ENCODE measurements around the gene NT5C3B.
A peak's percentile ranks its signal among the peaks of the same experiment; 100 is the strongest.
"Not testable (repeated sequence)": the region's sequence is repeated elsewhere in the genome, so short reads cannot be mapped to it uniquely, and the experiment has no call there.

NT5C3B gene

DNA sequence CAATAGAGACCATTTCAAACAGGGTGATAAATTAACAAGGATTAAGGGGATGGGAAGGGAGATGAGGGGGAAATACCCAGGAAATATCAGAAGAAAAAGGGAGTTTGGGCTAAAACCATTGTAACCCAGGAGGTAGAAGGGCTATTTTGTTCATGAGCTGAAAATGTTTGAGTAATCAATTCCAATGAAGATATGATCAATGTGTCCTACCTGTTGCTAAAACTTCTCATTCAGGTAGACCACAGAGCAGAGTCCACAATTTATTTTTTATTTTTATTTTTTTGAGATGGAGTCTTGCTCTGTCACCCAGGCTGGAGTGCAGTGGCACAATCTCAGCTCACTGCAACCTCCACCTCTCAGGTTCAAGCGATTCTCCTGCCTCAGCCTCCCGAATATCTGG is 3.4 kb upstream of the NT5C3B start:
- not testable (repeated sequence) for DNase-seq (ENCODE audit: low spot score)

DNA sequence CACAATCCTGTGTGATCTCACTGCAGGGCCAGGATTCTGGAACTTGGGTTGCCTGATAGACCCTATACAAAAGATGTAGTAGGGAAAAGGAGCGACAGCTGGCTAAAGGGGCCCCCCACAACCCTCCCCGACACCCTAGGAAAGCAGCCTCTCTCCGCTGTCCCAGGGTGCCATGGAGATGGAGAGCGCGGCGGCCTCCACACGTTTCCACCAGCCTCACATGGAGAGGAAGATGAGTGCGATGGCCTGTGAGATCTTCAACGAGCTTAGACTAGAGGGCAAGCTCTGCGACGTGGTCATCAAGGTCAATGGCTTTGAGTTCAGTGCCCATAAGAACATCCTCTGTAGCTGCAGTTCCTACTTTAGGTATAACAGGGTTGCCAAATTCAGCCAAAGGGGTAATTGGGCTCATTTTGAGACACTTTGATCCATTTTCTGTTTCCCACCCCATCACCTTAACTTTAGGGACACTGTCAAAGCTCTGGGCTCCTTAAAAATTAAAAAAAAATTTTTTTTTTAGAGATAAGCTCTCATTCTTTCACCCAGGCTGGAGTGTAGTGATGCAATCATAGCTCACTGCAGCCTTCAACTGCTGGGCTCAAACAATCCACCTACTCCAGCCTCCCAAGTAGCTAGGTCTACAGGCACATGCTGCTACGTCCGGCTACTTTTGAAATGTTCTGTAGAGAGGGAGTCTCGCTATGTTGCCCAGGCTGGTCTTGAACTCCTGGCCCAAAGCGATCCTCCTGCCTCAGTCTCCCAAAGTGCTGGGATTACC is 1.9 kb upstream of the NT5C3B start, which contains the start of gene KLHL10:
Gene KLHL10 (plus strand): TSS at position 65 of the 778 bp plus-strand sequence. CDS start 108 bp downstream, at position 173.
- no peak for DNase-seq (ENCODE audit: low spot score)

DNA sequence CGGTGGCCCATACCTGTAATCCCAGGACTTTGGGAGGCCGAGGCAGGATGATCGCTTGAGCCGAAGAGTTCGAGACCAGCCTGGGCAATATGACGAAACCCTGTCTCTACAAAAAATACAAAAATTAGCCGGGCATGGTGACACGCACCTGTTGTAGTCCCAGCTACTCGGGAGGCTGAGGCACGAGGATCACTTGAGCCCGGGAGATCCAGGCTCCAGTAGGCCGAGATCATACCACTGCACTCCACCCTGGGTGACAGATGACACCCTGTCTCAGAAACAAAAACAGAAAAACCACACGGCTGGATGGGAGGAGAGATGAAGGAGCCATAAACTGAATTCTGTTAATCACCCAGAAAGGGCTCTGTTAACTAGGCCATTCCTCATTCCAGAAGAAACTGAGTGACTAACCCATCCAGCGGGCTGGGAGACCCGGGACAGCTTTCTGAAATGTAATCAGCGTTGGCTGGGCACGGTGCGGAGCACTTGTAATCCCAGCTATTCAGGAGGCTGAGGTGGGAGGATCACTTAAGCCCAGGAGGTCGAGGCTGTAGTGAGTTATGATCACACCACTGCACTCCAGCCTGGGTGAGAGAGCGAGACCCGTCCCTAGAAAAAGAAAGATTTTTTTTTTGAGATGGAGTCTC is 641 bp upstream of the NT5C3B start:
- no peak for DNase-seq (ENCODE audit: low spot score)

DNA sequence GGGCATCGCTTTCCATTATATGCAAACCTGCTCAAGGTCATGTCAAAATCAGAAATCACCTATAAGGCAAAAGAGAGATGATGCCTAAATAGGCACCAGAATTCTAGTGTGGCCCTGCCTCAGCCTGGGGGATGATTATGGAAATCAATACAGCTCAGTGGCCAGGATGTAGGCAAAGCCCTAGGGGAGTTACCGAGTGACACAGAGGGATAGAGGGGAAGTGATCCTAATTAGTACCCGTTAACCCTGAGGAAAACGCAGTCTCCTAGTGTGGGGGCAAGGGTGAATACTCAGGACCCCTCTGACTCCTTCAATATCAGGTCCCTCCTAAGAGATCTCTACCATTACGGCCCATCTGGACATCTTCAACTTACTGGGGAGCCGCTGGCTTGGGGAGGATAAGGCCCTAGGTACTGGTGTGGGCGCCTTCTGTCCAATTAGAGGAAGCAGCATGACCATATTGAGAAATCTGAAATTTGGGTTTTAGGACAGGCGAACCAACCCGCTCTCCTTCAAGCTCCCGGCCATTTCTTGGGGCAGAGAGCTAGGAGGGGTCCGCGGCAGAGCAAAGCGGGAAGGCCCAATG is 725 bp downstream of the NT5C3B start:
- peak; percentile 49 for DNase-seq (ENCODE audit: low spot score)

- not testable (repeated sequence) for DNase-seq (ENCODE audit: low spot score)
Observed at GRCh38 chr17:41829961-41830360, 6.1 kb downstream of the NT5C3B start.

GRCh38 chr17:41825175-41825845 is 10.7 kb downstream of the NT5C3B start:
- no peak for DNase-seq (ENCODE audit: low spot score)

- no peak for DNase-seq (ENCODE audit: low spot score)
Observed at GRCh38 chr17:41824086-41824485, 11.9 kb downstream of the NT5C3B start.

DNA sequence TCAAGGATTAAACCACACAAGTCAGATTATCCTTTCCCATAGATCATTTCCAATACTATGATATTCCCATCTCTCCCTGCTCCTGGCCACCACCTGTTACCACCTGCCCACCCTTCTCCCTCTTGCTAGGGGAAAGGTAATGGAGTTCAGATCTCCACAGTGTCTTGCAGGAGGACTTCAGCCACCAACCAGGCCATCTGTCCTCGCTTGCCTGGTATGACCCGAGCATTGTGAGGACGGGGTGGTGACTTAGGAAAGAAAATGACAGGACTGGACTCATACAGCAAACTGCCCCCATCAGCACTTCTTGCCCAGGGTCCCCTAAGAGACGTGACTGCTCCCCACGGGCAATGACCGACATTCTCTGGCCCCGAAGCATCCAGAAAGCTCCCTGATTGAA is 12.5 kb downstream of the NT5C3B start:
- no peak for DNase-seq (ENCODE audit: low spot score)

- no peak for DNase-seq (ENCODE audit: low spot score)
Observed at GRCh38 chr17:41823141-41823524, 12.9 kb downstream of the NT5C3B start.

DNA sequence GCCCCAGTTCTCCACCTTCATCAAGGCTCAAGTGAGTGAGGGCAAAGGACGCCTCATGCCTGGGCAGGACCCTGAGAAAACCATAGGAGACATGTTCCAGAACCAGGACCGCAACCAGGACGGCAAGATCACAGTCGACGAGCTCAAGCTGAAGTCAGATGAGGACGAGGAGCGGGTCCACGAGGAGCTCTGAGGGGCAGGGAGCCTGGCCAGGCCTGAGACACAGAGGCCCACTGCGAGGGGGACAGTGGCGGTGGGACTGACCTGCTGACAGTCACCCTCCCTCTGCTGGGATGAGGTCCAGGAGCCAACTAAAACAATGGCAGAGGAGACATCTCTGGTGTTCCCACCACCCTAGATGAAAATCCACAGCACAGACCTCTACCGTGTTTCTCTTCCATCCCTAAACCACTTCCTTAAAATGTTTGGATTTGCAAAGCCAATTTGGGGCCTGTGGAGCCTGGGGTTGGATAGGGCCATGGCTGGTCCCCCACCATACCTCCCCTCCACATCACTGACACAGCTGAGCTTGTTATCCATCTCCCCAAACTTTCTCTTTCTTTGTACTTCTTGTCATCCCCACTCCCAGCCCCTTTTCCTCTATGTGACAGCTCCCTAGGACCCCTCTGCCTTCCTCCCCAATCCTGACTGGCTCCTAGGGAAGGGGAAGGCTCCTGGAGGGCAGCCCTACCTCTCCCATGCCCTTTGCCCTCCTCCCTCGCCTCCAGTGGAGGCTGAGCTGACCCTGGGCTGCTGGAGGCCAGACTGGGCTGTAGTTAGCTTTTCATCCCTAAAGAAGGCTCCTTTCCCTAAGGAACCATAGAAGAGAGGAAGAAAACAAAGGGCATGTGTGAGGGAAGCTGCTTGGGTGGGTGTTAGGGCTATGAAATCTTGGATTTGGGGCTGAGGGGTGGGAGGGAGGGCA is 13.6 kb downstream of the NT5C3B start:
- DNase-seq (ENCODE audit: low spot score): no peak

DNA sequence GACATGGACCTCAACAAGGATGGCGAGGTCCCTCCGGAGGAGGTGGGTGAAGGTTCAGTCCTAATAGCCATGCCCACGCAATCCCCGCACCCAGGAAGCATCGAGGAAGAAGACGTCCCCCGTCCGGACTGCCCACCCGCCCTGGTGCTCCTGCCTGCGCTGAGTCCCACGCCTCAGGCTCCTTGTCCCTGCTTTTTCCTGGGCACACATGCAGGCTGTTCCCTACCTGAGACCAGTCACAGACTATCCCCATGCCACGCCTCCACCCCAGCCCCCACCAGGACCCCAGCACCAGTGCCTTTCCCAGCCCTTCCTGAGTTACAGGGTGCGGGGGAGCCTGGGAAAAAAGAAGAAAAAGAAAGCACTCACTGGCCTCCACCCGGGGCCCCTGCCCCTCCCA is 14.3 kb downstream of the NT5C3B start:
- DNase-seq (ENCODE audit: low spot score): no peak

GRCh38 chr17:41818024-41818423 is 18.0 kb downstream of the NT5C3B start:
- no peak for DNase-seq (ENCODE audit: low spot score)

- DNase-seq (ENCODE audit: low spot score): no peak
Observed at GRCh38 chr17:41816637-41817320, 19.3 kb downstream of the NT5C3B start.

DNA sequence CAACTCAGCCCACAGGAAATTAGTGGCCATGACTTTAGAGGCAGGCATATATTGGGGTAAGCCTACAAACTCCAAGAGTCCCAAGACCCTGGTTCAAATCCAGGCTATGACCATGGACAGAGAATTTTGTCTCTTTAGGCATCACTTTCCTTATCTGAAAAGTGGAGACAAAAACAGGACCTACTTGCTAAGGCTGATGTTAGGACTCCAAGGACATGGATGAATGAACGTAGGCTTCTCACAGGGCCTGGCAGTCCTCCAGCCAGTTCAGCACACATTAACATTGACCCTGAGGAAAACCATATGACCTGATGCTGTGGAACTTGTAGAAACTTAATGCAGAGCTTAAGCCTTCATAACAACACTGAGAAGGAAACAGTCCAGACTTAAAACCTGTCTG is 21.8 kb downstream of the NT5C3B start:
- DNase-seq (ENCODE audit: low spot score): peak; percentile 51

GRCh38 chr17:41813699-41814124 is 22.3 kb downstream of the NT5C3B start:
- peak; percentile 42 for DNase-seq (ENCODE audit: low spot score)

- DNase-seq (ENCODE audit: low spot score): peak; percentile 27
Observed at GRCh38 chr17:41813152-41813680, 22.8 kb downstream of the NT5C3B start.

DNA sequence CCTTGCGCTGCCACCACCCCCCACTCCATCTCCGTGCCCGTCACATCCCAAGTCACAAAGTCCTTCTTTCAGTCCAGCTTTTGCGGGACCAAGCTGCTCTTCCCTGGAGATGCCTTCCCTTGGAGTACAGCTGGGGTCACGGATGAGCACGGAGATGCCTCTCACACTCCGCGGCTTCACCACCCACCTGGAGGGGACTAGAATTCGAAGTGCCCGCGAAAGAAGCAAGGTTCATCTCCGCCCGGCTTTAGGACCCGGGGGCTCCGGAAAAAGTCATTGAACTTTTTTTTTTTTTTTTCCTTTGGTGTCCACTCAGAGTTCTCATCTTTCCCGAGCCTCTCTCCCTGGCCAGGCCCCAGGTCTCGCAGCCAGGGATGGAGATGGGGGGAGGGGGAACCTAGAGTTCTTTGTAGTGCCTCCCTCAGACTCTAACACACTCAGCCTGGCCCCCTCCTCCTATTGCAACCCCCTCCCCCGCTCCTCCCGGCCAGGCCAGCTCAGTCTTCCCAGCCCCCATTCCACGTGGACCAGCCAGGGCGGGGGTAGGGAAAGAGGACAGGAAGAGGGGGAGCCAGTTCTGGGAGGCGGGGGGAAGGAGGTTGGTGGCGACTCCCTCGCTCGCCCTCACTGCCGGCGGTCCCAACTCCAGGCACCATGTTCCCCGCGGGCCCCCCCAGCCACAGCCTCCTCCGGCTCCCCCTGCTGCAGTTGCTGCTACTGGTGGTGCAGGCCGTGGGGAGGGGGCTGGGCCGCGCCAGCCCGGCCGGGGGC is 23.5 kb downstream of the NT5C3B start, which contains the start of gene FKBP10:
Gene FKBP10 (plus strand): TSS at position 624 of the 771 bp plus-strand sequence. CDS start 31 bp downstream, at position 655.
- peak; percentile 88 for DNase-seq (ENCODE audit: low spot score)

- DNase-seq (ENCODE audit: low spot score): peak; percentile 83
Observed at GRCh38 chr17:41811549-41812380, 24.3 kb downstream of the NT5C3B start, which contains the start of gene P3H4. Gene P3H4 (minus strand): TSS chr17:41811949. CDS start chr17:41811915, 34 bp downstream.
